ENCODE data around the gene PPIL4. TPM values are rescaled to one million over a fixed set of nuclear protein-coding genes. Genes with fewer than 3 reads are reported as not detected.
A peak's percentile ranks its signal among the peaks of the same experiment; 100 is the strongest.

PPIL4 gene, protein sequence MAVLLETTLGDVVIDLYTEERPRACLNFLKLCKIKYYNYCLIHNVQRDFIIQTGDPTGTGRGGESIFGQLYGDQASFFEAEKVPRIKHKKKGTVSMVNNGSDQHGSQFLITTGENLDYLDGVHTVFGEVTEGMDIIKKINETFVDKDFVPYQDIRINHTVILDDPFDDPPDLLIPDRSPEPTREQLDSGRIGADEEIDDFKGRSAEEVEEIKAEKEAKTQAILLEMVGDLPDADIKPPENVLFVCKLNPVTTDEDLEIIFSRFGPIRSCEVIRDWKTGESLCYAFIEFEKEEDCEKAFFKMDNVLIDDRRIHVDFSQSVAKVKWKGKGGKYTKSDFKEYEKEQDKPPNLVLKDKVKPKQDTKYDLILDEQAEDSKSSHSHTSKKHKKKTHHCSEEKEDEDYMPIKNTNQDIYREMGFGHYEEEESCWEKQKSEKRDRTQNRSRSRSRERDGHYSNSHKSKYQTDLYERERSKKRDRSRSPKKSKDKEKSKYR
- 10 to 100 TPM; 34.7 to 46.0 (median 36.2) TPM for total RNA-seq

DNA sequence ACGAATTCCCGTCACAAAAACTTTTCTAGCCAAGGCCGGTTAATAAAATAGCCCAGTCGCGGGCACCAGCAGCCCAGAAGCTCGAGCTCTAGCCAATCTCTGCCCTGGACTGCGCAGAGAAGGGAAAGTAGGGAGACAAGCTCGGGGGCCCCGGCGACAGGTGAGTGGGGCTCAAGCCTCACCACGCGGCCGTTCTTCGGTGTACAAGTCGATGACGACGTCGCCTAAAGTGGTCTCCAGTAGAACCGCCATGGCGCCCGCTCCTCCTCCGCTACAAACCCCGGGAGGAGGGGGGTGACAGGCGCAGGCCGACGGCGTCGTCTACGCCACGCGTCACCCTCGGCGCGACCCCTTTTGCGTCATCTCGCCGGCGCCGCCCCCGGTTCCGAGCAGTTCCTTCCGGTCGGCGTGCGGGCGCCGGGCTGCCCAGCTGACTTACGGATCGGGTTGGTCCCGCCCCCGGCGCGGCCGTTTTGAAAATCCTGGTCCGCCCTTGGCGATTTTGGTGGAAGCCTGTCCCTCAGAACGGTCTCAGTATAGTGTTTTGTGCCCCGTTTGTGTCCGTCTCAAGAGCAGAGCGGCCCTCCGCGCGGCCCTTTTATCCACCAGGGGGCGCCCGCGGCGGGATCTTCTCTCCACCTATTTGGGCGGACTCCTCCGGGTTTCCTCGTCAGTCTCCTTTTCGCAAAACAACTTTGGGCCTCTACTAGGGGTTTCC, at the start of gene PPIL4:
PPIL4 (minus strand) TSS at position 290 of the 718 bp plus-strand sequence; CDS start at position 252, 38 bp downstream.
- no peaks in the 10 kb centered on the region for H3K36me3 ChIP-seq
- TF ChIP-seq POLR2AphosphoS5 (IDR thresholded peaks at IDR 0.05) (peak; percentile 90 to 99 (median 97)), POLR2A (IDR thresholded peaks at IDR 0.05) (peak; percentile 81), CTCF (IDR thresholded peaks at IDR 0.05) (peak; percentile 70 to 75 (median 73))
- H3K27me3 ChIP-seq, result no peaks in the 10 kb centered on the region
- H3K4me1 ChIP-seq, result peaks cover 0 to 15% of the 10 kb centered on the region in 2 donors
- peak within 1 kb of the TSS; percentile 98 for H3K27ac ChIP-seq
- H3K4me3 ChIP-seq, result peak within 1 kb of the TSS; percentile 86 to 92 (median 87)
- DNase-seq (ENCODE audit: low spot score in 2 of 2), result peak; percentile 94 to 96
- intact Hi-C loops (cut with DNase I; ENCODE audit: low total_unique reads), result no loop called here
- H3K9me3 ChIP-seq, result no peaks in the 10 kb centered on the region

DNA sequence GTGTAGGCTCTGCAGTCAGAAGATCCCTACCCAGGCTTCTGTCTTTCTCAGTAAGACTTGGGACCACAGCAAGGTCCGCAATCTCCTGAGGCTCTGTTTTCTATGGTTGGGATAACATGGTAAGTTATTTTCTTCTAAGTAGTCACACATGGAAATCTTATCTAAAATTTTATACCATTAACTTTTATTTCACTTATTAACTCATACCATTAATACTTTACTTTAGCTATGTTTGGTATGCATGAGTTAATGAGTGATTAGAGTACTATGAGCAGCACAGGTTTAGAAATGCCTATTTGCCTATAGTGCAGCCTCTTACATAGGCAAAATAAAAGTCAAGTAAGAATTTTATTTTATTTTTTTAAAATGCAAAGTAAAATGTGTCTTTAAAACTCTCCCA, 47.6 kb upstream of the PPIL4 start:
- Histone ChIP-seq H3K27ac (no peak overlapping the region), H3K4me3 (no peak overlapping the region), H3K9me3 (no peaks in the 10 kb centered on the region), H3K27me3 (no peaks in the 10 kb centered on the region), H3K4me1 (no peaks in the 10 kb centered on the region), H3K36me3 (peaks cover 9% of the 10 kb centered on the region)
- intact Hi-C loops (cut with DNase I; ENCODE audit: low total_unique reads), result no loop called here
- TF ChIP-seq POLR2AphosphoS5 (IDR thresholded peaks at IDR 0.05), result no peak
- TF ChIP-seq POLR2A (IDR thresholded peaks at IDR 0.05), result no peak
- TF ChIP-seq CTCF (IDR thresholded peaks at IDR 0.05), result no peak
- DNase-seq (ENCODE audit: low spot score in 2 of 2), result no peak

GRCh38 chr6:149592983-149593382, 47.1 kb upstream of the PPIL4 start:
- Histone ChIP-seq H3K4me3 (no peak overlapping the region), H3K27me3 (no peaks in the 10 kb centered on the region), H3K4me1 (no peaks in the 10 kb centered on the region), H3K36me3 (peaks cover 9% of the 10 kb centered on the region), H3K27ac (no peak overlapping the region), H3K9me3 (no peaks in the 10 kb centered on the region)
- DNase-seq (ENCODE audit: low spot score in 2 of 2), result no peak
- TF ChIP-seq POLR2AphosphoS5 (IDR thresholded peaks at IDR 0.05) (no peak), POLR2A (IDR thresholded peaks at IDR 0.05) (no peak), CTCF (IDR thresholded peaks at IDR 0.05) (no peak)
- intact Hi-C loops (cut with DNase I; ENCODE audit: low total_unique reads), result no loop called here

DNA sequence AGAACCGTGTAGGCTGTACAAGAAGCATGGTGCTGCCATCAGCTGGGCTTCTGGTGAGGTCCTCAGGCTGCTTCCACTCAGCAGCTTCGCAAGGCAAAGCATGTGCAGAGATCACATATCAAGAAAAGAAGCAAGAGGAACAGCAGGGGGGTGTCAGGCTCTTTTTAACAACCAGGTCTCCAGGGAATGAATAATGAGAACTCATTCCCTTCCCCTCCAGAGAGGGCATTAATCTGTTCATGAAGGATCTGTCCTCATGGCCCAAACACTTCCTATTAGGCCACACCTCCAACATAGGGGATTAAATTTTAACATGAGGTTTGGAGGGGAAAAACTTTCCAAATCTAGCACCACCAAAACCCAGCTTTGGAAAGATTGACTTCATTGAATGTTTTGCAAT, 40.3 kb upstream of the PPIL4 start:
- Histone ChIP-seq H3K4me3 (no peak overlapping the region), H3K9me3 (no peaks in the 10 kb centered on the region), H3K27me3 (no peaks in the 10 kb centered on the region), H3K27ac (no peak overlapping the region), H3K36me3 (no peaks in the 10 kb centered on the region), H3K4me1 (no peaks in the 10 kb centered on the region)
- intact Hi-C loops (cut with DNase I; ENCODE audit: low total_unique reads), result no loop called here
- no peak for TF ChIP-seq POLR2A (IDR thresholded peaks at IDR 0.05)
- TF ChIP-seq POLR2AphosphoS5 (IDR thresholded peaks at IDR 0.05), result no peak
- no peak for TF ChIP-seq CTCF (IDR thresholded peaks at IDR 0.05)
- no peak for DNase-seq (ENCODE audit: low spot score in 2 of 2)

DNA sequence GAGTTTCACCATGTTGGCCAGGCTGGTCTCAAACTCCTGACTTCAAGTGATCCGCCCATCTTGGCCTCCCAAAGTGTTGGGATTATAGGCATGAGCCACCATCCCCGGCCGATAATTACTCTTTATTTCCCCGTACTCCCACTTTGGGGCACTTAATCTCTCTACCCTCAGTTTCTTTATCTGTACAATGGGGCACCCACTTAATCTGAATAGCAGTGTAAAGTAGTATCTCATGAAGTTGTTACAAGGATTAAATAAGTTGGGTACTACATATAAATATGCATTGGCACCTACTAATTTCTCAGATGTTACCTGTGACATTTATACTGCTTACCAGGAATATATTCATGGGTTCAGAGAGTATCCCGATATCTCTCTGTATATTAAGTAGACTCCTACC, 35.5 kb upstream of the PPIL4 start:
- no peak for TF ChIP-seq CTCF (IDR thresholded peaks at IDR 0.05)
- no peak for TF ChIP-seq POLR2AphosphoS5 (IDR thresholded peaks at IDR 0.05)
- TF ChIP-seq POLR2A (IDR thresholded peaks at IDR 0.05), result no peak
- Histone ChIP-seq H3K4me3 (no peak overlapping the region), H3K9me3 (no peaks in the 10 kb centered on the region), H3K27ac (no peak overlapping the region), H3K27me3 (no peaks in the 10 kb centered on the region), H3K36me3 (no peaks in the 10 kb centered on the region), H3K4me1 (no peaks in the 10 kb centered on the region)
- no peak for DNase-seq (ENCODE audit: low spot score in 2 of 2)
- intact Hi-C loops (cut with DNase I; ENCODE audit: low total_unique reads), result no loop called here
